Measurements from ENCODE around the gene DBH.

- TF ChIP-seq SREBF1 (IDR thresholded peaks at IDR 0.05; ENCODE audit: low read length) (no peak), EZH2 (IDR thresholded peaks at IDR 0.05; ENCODE audit: borderline replicate concordance, control insufficient read depth, low read depth, low read length) (no peak), GABPA (IDR thresholded peaks at IDR 0.05; ENCODE audit: low read depth) (no peak), MEF2A (IDR thresholded peaks at IDR 0.05; ENCODE audit: insufficient read depth, low read depth, low read length) (no peak), CBX5 (IDR thresholded peaks at IDR 0.05; ENCODE audit: low read depth) (no peak), BRCA1 (IDR thresholded peaks at IDR 0.05; ENCODE audit: low read depth, low read length) (no peak)
Observed at GRCh38 chr9:133692364-133692985, 56.3 kb downstream of the DBH start.
